T-helper 22 cell (primary cell): ENCODE results near the gene RBM38.
"Not testable (repeated sequence)": the region's sequence is repeated elsewhere in the genome, so short reads cannot be mapped to it uniquely, and the experiment has no call there.

Experiments used
- DNase-seq: peaks from one replicate; pipeline ENCODE4 v3.0.0-alpha.2; 2020; ENCODE audit warnings: low read depth

The RBM38 gene

DNA sequence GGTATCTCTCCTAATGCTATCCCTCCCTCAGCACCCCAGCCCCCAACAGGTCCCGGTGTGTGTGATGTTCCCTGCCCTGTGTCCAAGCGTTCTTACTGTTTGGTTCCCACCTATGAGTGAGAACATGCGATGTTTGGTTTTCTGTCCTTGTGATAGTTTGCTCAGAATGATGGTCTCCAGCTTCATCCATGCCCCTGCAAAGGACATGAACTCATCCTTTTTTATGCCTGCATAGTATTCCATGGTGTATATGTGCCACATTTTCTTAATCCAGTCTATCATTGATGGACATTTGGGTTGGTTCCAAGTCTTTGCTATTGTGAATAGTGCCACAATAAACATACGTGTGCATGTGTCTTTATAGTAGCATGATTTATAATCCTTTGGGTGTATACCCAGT is 28.3 kb downstream of the RBM38 start:
- not testable (repeated sequence) for DNase-seq

DNA sequence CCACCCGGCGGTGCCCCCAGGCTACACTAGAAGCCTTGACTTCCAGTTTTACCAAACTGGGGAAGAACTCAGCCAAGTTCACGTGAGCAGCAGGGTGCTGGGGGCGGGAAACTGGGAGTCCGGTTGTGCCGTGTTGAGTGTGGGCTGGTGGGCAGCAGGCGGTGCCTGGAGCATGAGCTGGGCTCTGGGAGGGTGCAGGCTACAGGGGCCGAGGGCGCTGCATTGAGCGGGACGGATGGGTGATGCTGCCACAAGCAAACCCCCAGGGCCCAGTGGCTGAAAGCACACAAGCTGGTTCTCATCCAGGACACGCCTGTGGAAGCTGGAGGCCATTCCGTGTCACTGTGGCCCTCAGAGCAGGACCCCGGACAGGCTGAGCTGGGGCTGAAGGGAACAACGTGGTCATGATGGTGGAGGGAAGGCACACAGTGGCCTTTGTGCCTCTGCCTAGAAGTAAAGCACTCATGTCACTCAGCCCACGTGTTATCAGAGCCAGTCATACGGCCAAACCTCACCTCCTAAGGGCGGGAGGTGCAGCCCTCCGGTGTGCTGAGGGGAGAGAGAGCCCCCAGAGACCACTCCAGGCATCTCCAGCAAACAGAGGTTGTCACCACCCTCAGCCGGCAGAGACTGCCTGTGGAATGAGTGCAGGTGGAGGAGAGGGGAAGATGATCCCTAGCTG is 29.5 kb downstream of the RBM38 start:
- no peak for DNase-seq

DNA sequence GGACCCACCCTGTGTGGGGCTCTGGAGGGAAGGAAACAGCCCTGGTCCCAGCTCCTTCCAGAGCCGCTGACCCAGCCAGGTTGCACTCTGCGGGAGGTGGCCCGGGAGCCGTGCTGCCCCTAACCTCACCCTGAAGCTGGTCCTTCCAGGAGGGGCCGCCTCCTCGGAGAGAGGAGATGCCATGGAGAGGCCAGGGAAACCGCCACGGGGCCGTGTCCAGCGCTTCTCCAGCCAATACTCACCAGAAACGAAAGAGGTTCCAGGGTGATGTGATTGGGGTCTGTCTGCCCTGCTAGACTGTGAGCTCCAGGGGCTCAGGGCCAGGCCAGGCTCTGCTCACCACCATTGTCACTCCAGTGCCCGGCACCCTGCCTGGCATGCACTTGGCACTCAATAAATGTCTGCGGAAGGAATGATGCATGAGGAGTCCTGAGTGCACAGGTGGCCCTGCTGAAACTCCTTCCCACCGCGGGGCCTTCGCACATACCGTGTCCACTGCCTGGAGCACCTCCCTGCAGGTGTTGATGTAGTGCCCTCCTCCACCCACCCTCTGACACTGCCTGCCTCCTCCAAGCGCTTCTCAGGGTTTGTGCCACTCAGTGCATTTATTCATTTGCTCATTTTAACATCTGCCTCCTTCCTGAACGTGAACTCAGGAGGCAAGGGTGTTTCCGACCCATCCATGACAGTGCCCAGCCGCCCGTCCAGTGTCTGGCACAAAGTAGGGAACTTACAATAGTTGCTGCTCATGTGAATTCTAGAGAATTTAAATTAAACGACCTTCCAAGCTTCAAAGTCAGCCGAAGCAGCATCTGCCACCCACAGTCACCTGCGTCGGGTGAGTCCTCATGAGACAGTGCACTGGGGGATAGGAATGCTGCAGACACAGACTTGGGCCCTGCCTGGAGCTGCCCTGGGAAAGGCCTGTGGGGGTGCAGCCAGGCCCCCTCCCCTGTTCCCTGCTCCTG is 30.3 kb downstream of the RBM38 start:
- DNase-seq = no peak

DNA sequence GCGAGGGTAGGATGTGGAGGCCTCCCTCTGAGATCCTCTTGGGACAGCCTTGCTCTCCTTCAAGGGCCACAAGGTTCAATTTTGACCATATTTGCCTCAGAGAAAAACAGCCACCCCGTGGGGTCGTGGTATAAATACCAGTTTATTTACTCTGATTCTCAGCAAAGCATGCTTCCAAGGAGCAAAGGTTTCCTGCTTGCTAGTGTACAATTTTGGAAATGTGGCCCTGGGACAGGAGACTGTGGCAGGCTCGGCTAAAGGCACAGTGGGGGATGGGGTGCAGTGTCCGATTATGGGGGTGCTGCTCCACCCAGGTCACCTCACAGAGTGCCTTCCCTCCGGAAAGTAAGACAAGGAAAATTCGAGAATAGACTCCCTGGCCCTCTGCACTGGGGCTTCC is 31.1 kb downstream of the RBM38 start:
- DNase-seq = no peak

DNA sequence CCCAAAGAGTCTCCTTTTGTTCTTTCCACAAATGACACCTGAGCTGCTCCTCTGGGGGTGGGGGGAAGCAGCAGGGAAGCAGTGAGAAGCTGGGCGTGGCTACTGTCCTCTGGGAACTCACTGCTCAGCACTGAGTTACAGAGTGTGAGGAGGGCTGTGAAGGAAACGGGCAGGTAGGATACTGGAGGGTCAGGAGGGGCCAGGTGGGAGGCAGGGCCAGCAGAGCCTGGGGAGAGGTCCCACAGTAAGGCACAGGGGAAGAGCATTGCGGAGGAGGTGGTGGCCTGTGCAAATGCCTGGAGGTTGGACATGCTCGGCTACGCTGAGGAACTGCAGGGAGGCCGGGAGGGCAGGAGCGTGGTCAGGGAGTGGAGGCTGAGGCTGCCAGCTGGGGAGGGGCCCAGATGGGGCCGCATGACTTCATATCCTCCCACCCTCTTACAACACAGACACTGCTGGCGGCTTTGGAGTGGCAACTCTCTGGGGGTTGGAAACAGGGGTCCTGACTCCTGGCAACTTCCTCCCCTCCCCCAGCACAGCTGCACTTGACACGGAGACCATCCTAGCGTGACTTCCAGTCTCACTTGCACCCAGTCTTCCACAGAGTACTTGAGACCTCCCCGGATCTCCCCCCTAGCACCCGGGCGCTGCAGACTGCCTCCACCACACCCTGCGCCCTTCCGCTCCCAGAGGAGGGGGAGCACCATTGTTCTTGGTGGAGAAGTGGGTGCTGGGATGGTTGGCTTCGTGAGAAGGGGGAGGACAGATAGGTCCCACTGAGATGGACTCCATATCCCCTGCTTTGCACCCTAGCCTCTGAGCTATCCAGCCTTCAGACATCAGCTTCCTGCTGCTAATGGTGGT is 34.2 kb downstream of the RBM38 start:
- DNase-seq = no peak

DNA sequence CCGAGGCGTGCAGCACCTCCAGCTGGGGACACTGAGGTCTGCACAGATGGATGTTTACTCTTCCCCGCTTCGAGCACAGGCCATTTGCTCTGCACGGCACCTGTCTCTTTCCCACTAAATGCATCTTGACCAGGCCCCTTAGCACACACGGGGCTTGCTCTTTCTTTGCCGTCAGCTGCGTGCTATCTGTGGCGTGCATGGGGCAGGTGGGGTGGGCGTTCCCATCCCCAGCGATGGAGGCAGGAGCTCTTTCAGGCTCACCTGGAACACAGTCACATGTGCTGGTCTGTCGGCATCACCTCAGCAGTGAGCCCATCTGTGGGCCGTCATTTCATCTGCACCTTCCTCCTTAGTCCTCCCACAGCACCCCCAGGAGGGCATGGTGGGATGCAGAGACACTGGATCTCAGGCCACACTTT is 35.1 kb downstream of the RBM38 start:
- no peak for DNase-seq

DNA sequence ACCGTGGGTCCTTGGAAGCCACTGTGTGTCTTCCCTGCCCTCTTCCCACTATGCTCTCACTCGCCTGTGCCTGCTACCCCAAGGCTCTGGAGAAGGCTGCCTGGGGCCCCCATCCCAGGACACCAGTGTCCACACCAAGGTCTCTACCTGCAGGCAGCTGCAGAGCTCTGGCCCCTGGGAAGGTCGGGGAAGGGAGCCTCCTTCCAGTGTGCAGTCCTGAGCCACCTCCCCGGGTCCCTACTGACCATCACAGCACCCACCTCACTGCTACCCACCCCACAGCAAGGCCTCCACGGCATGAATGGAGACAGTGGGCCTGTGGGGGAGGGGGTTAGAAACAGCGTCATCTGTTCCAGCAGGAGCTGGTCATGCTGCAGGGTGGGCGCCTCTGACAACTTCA is 35.6 kb downstream of the RBM38 start:
- DNase-seq = no peak

DNA sequence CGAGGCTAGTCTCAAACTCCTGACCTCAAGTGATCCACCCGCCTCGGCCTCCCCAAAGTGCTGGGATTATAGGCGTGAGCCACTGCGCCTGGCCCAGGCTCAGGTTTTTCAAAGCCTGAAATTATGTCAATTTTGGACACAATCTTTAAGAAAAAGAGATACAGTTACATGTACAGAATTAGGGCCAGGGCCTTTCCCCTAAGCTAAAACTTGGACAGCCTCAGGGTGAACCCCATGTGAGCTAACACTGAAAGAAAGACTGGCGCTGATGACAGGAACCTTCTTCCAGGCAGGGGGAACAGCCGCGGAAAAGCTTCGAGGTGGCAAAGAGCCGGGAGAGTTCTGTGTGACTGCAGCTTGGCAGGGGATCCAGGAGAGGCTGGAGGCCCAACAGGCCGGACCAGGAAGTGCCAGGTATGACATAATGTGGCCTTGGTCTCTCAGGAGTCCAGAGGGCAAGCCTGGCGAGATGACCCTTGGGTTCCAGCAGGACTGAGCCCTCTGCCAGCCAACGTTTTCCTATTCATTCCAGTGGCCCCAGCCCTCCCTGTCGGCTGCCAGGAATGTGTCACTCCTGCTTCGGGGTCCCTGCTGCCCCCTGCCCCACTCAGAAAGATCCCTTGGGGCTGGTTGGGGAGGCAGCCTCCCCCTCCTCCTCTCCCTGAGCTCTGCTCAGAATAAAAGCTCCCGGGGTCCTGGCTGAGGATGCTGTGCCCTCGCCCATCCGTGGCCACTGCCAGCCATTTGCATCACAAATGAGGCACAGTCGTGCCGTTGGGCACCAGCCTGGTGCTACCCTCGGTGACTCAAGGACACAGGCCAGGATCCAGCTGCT is 37.3 kb downstream of the RBM38 start:
- no peak for DNase-seq

DNA sequence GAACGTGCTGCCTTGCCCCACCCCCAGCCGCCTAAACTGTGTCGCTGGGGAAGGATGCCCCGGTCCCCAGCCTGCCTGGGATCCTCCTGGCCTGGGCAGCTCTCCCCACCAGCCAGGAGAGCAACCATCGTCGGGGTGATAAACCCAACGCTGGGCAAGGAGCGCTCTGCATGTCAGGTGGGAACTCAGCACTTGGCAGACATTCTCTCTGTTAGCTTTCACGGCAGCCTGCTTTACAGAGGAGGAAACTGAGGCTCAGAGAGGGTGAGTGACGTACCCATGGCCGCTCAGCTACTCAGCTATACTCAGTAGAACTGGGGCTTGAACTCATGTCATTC is 37.9 kb downstream of the RBM38 start:
- no peak for DNase-seq

DNA sequence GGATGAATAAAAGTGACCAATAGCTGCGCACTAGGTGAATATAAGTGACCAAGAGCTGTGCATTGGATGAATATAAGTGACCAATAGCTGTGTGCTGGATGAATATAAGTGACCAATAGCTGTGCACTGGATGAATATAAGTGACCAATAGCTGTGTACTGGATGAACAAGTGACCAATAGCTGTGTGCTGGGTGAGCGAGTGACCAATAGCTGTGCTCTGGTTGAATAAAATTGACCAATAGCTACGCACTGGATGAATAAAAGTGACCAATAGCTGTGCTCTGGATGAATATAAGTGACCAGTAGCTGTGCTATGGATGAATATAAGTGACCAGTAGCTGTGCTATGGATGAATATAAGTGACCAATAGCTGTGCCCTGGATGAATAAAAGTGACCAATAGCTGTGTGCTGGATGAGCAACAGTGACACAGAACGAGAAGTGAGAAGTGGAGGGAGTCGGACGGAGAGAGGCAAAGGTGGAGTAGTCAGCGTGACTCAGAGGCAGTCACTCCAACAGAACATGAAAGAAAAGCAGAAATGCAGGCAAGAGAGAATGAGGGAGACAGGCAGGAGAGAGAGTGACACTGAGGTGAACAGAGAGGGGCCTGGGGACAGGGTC is 38.5 kb downstream of the RBM38 start:
- DNase-seq = no peak

DNA sequence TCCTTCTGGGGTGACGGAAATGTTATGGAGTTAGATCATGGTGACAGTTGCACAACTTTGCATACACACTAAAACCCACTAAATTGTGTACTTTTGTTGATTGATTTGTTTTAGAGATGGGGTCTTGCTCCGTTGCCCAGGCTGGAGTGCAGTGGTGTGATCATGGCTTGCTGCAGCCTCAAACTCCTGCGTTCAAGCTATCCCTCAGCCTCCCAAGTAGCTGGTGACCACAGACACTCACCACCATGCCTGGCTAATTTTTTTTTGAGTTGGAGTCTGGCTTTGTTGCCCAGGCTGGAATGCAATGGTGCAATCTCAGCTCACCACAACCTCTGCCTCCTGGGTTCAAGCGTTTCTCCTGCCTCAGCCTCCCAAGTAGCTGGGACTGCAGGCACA is 39.0 kb downstream of the RBM38 start:
- not testable (repeated sequence) for DNase-seq

DNA sequence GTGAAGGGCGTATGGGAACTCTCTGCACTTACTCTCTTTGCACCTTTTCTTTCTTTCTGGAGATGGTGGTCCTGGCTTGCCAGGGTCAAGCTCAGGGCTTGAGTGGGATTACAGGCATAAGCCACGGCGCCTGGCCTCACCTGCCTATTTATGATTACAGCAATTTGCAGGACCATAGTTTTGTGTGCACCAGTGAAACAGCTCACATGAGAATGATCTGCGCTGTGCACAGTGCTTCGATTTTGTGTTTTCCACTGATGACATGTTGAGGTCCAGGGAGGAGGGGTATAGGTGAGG is 40.3 kb downstream of the RBM38 start:
- no peak for DNase-seq

DNA sequence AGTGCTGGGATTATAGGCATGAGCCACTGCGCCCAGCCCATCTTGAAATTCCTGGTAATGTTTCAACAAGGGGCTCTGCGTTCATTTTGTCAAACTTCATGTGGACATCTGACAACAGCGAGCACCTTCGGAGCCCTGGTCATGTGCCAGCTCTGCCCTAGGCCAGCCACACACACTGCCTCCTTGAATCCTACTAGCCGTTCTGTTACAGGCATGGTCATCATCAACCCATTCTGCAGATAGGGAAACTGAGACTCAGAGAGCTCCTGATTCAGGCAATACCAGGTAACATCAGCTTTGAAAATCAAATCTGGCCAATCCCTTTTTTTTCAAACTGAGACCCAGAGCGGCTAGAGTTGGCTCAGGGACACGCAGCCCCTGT is 41.3 kb downstream of the RBM38 start:
- no peak for DNase-seq

DNA sequence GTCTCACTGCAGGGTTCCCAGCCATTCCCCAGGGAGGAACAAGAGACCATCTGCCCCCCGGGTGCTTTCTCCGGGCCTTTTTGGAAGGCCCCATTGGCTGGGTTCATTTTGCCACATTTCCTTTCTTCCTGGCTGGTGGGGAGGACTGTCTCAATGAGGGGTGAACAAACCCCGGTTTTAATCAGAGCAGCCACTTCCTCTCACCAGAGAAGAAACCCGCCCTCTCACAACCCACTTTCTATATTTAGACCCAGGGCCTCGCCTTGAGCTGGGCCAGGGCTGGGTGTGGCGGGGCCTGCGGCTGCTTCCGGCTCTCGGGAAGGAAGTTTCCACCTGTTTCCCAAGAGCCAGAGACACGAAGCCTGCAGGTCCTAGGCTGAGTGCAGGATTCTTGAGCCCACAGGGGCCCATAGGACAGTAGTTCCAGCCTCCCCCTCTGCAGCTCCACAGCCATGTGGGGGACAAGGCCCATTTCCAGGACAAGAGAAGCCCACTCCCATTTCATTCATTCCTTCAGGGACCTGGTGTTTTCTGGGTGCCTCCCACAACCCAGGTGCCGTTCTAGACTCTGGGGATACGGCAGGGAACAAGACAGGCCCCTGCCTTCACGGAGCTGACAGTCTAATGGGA is 41.8 kb downstream of the RBM38 start:
- DNase-seq = peak; percentile 30

DNA sequence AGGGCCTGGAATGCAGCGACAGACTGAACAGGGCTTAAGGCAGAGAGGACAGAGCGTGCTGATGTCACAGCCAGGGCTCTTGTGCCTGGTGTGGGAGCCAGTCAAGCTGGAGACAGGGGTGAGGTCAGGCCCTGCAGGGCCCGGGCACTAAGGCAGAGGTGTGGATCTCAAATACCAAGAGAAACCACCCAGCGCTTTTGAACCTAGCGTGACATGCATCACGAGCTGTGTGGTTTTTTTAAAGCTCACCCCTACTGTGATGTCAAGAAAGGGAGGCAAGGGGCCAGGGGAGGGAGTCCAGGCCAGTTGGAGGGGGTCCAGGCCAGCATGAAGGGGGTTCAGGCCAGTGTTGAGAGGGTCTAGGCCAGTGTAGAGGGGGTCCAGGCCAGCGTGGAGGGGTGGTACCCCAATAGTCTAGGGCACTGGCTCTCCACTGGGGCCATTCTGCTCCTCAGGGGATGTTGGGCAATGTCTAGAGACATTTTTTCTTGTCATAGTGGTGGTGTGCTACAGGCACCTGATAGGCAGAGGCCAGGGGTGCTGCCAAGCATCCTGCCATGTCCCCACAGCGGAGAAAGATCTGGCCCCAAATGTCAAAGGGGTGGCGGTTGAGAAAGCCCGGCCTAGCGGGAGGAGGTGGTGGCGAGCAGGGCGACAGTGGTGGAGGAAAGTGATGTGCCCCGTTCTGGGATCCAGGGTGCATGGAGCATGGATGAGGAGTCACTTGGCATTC is 42.6 kb downstream of the RBM38 start:
- no peak for DNase-seq

DNA sequence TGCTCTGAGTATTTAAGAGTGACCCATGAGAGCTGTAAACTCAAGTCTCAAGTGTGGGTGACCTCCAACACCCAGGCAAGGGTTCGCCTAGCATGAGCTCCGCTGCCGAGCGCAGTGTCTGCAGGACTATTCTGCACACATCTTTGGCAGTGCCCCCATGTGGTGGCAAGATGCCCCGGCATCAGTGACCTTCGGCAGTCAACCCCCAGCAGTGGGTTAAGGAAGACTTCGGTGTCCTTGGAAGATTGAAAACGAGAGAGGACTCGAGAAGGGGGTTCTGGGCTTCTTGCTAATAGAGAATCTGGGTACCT is 43.1 kb downstream of the RBM38 start:
- no peak for DNase-seq

DNA sequence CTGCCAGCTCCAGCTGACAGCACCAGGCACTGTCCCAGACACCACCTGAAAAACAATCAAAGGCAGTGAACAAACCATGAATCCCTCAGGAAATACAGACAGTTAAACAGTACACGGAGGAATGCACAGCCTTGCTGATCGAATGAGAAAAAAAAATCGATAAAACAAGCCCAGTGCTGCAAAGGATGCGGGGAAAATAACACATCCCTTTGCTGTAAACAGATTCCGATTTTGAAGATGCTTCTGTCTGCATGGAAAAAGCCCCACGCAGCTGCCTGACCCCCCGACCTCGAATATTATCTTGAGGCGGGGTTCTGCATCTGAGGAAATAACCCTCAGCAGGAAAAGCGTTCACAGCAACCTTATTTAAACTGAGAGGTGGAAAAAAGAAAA is 43.9 kb downstream of the RBM38 start:
- DNase-seq = no peak

DNA sequence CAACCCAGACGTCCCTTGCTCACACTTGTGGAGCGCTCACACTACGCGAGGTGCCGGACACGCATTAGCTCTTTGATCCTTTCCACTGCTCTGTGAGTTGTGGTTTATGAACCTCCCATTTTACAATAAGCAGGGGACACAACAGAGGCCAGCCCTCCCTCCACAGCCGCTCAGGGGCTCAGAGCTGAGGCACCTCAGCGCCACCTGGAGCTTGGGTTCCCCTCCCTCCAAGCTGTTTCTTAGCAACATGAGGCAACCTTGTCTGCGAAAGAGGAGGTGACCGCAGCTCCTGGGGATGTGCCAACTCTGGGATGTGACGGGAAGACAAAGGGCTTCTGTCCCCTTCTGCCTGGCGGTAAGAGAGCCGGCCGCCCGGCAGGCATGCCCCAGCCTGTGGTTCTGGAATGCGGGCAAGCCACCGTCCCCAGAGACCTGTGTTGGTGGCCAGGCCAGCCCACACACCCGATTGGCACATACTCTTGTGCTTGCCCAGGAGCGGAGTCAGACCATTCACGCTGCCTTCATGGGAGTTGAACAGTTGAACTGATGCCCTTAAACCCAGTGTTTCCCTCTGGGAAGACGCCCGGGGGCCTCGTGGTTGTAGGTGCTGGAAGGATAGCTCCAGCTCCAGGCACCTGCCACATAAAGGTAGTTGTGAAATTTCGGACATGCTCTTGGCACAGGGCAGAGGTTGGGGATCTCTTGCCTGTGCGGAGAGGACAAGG is 44.5 kb downstream of the RBM38 start:
- DNase-seq = no peak

DNA sequence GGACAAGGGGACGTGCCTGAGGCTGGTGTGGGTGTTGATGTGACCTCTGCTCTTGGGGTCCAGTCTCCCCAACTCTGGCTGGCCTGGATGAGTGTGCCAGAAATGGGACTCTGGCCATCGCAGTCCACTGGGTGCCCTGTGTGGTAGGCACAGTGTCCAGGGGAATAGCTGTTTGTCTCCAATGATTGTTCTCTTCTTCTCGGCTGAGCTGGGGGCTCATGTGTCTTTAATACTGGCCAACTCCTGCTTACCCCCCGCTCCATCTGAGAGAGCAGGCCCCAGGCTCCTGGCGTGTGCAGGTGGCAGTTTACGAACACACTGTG is 45.0 kb downstream of the RBM38 start:
- DNase-seq = no peak

DNA sequence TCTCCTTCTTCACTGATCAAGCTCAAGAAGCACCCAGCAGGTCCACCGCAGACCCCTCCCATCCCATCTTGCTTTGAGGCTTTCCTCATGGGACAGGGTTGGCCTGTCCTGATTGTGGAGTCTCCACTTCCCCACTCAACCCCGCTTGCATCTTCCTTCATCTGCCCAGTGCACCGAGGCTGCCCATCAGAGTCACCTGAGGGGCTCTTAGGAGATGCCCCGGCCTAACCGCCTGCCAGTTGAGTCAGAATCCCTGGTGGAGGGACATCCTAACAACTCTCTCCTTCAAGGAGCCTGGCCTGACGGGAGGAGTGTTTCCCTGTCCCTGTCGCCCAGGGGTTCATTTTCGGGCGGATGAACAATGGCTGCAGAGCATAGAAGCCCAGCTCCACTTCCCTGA is 46.1 kb downstream of the RBM38 start:
- DNase-seq = no peak
